Measurements from ENCODE around the gene IER2. TPM values are rescaled to one million over a fixed set of nuclear protein-coding genes. Genes with fewer than 3 reads are reported as not detected.

The IER2 gene
- 28.3 TPM for total RNA-seq
- polyA plus RNA-seq: 92.7 TPM
- long read RNA-seq, donor 1, partial matches to known transcripts: 0 of 3 reads
- long read RNA-seq, donor 1, other reads (novel, unspliced or antisense): 0 of 3 reads
- long read RNA-seq, donor 2, transcript IER2-203 (1 exons, 2,934 nt): major isoform, 105 of 105 reads
- long read RNA-seq, donor 2, partial matches to known transcripts: 0 of 105 reads
- long read RNA-seq, donor 2, other reads (novel, unspliced or antisense): 0 of 105 reads
- long read RNA-seq, donor 3, transcript IER2-203 (1 exons, 2,934 nt): major isoform, 156 of 158 reads
- long read RNA-seq, donor 3, partial matches to known transcripts: 0 of 158 reads
- long read RNA-seq, donor 3, other reads (novel, unspliced or antisense): 0 of 158 reads
- long read RNA-seq, donor 4, transcript IER2-203 (1 exons, 2,934 nt): major isoform, 85 of 85 reads
- long read RNA-seq, donor 4, partial matches to known transcripts: 0 of 85 reads
- long read RNA-seq, donor 4, other reads (novel, unspliced or antisense): 0 of 85 reads
- long read RNA-seq, donor 5, transcript IER2-203 (1 exons, 2,934 nt): major isoform, 153 of 153 reads
- long read RNA-seq, donor 5, partial matches to known transcripts: 0 of 153 reads
- long read RNA-seq, donor 5, other reads (novel, unspliced or antisense): 0 of 153 reads
- long read RNA-seq, donor 6, transcript IER2-203 (1 exons, 2,934 nt): major isoform, 70 of 70 reads
- long read RNA-seq, donor 6, partial matches to known transcripts: 0 of 70 reads
- long read RNA-seq, donor 6, other reads (novel, unspliced or antisense): 0 of 70 reads
- long read RNA-seq, donor 7, transcript IER2-203 (1 exons, 2,934 nt): major isoform, 45 of 46 reads
- long read RNA-seq, donor 7, partial matches to known transcripts: 0 of 46 reads
- long read RNA-seq, donor 7, other reads (novel, unspliced or antisense): 0 of 46 reads
- long read RNA-seq, donor 8, transcript IER2-203 (1 exons, 2,934 nt): major isoform, 51 of 51 reads
- long read RNA-seq, donor 8, partial matches to known transcripts: 0 of 51 reads
- long read RNA-seq, donor 8, other reads (novel, unspliced or antisense): 0 of 51 reads
- long read RNA-seq, donor 9, transcript IER2-203 (1 exons, 2,934 nt): major isoform, 21 of 21 reads
- long read RNA-seq, donor 9, partial matches to known transcripts: 0 of 21 reads
- long read RNA-seq, donor 9, other reads (novel, unspliced or antisense): 0 of 21 reads
- long read RNA-seq, donor 10, transcript IER2-203 (1 exons, 2,934 nt): major isoform, 70 of 70 reads
- long read RNA-seq, donor 10, partial matches to known transcripts: 0 of 70 reads
- long read RNA-seq, donor 10, other reads (novel, unspliced or antisense): 0 of 70 reads

GRCh38 chr19:13150187-13150930, at the start of gene IER2, which contains the start of gene STX10:
IER2 (plus strand) TSS chr19:13150411; CDS start chr19:13153187, 2,776 bp downstream.
STX10 (minus strand) TSS chr19:13150375; CDS start chr19:13150173, 202 bp downstream.
- Histone ChIP-seq H3K4me1 (ENCODE audit: control insufficient read depth in 2 of 2, insufficient read depth in 2 of 2, low read length in 2 of 2) (peaks cover 8 to 37% of the 10 kb centered on the region in 2 donors), H3K36me3 (ENCODE audit: control insufficient read depth in 2 of 2, insufficient read depth in 2 of 2, low read length in 1 of 2) (peaks cover 0 to 5% of the 10 kb centered on the region in 2 donors), H3K27ac (ENCODE audit: low read depth in 1 of 2, low read length in 1 of 2) (peak within 1 kb of the TSS; percentile 87 to 91), H3K4me3 (ENCODE audit: low read length in 2 of 2) (peak within 1 kb of the TSS; percentile 84 to 87), H3K27me3 (ENCODE audit: control insufficient read depth in 2 of 2, insufficient read depth in 1 of 2, low read length in 1 of 2) (no peaks in the 10 kb centered on the region), H3K9me3 (ENCODE audit: control insufficient read depth in 2 of 2, insufficient read depth in 1 of 2, low read length in 1 of 2) (peaks cover 0 to 5% of the 10 kb centered on the region in 2 donors)
- WGBS: under 1% methylated on average over 51 of the region's 51 CpGs
- DNase-seq (ENCODE audit: low read depth in 6 of 9, low spot score in 9 of 9): peak in 8 of 9 donors; percentile 68 to 94 (median 86)

- Histone ChIP-seq H3K27ac (ENCODE audit: low read depth in 1 of 2, low read length in 1 of 2) (peak overlapping the region in 1 of 2 donors; percentile 26), H3K36me3 (ENCODE audit: control insufficient read depth in 2 of 2, insufficient read depth in 2 of 2, low read length in 1 of 2) (no peaks in the 10 kb centered on the region), H3K27me3 (ENCODE audit: control insufficient read depth in 2 of 2, insufficient read depth in 1 of 2, low read length in 1 of 2) (peaks cover 24 to 71% of the 10 kb centered on the region in 2 donors), H3K9me3 (ENCODE audit: control insufficient read depth in 2 of 2, insufficient read depth in 1 of 2, low read length in 1 of 2) (peaks cover 0 to 8% of the 10 kb centered on the region in 2 donors), H3K4me1 (ENCODE audit: control insufficient read depth in 2 of 2, insufficient read depth in 2 of 2, low read length in 2 of 2) (peaks cover 33 to 78% of the 10 kb centered on the region in 2 donors), H3K4me3 (ENCODE audit: low read length in 2 of 2) (peak overlapping the region in 1 of 2 donors; percentile 30)
- 28% methylated on average over 18 of the region's 18 CpGs for WGBS
- peak in 1 of 9 donors; percentile 39 for DNase-seq (ENCODE audit: low read depth in 6 of 9, low spot score in 9 of 9)
Measured at GRCh38 chr19:13100841-13101589, 49.2 kb upstream of the IER2 start.

- H3K4me3 ChIP-seq (ENCODE audit: low read length in 2 of 2): peak overlapping the region; percentile 30 to 42
- WGBS: 27% methylated on average over 7 of the region's 7 CpGs
- peaks cover 18 to 63% of the 10 kb centered on the region in 2 donors for H3K27me3 ChIP-seq (ENCODE audit: control insufficient read depth in 2 of 2, insufficient read depth in 1 of 2, low read length in 1 of 2)
- peaks cover 0 to 4% of the 10 kb centered on the region in 2 donors for H3K9me3 ChIP-seq (ENCODE audit: control insufficient read depth in 2 of 2, insufficient read depth in 1 of 2, low read length in 1 of 2)
- peak overlapping the region; percentile 20 to 47 for H3K27ac ChIP-seq (ENCODE audit: low read depth in 1 of 2, low read length in 1 of 2)
- no peak for DNase-seq (ENCODE audit: low read depth in 6 of 9, low spot score in 9 of 9)
- peaks cover 33 to 73% of the 10 kb centered on the region in 2 donors for H3K4me1 ChIP-seq (ENCODE audit: control insufficient read depth in 2 of 2, insufficient read depth in 2 of 2, low read length in 2 of 2)
- H3K36me3 ChIP-seq (ENCODE audit: control insufficient read depth in 2 of 2, insufficient read depth in 2 of 2, low read length in 1 of 2): no peaks in the 10 kb centered on the region
Measured at GRCh38 chr19:13101590-13102415, 48.4 kb upstream of the IER2 start.

GRCh38 chr19:13102416-13102665, 47.9 kb upstream of the IER2 start:
- Histone ChIP-seq H3K36me3 (ENCODE audit: control insufficient read depth in 2 of 2, insufficient read depth in 2 of 2, low read length in 1 of 2) (no peaks in the 10 kb centered on the region), H3K27ac (ENCODE audit: low read depth in 1 of 2, low read length in 1 of 2) (peak overlapping the region; percentile 47 to 69), H3K4me3 (ENCODE audit: low read length in 2 of 2) (peak overlapping the region; percentile 30 to 42), H3K4me1 (ENCODE audit: control insufficient read depth in 2 of 2, insufficient read depth in 2 of 2, low read length in 2 of 2) (peaks cover 33 to 72% of the 10 kb centered on the region in 2 donors), H3K27me3 (ENCODE audit: control insufficient read depth in 2 of 2, insufficient read depth in 1 of 2, low read length in 1 of 2) (peaks cover 15 to 58% of the 10 kb centered on the region in 2 donors), H3K9me3 (ENCODE audit: control insufficient read depth in 2 of 2, insufficient read depth in 1 of 2, low read length in 1 of 2) (peaks cover 0 to 4% of the 10 kb centered on the region in 2 donors)
- no peak for DNase-seq (ENCODE audit: low read depth in 6 of 9, low spot score in 9 of 9)
- 6% methylated on average over 7 of the region's 7 CpGs for WGBS

GRCh38 chr19:13102666-13103580, 47.3 kb upstream of the IER2 start, which contains the start of gene LYL1:
LYL1 (minus strand) TSS chr19:13102858; CDS start chr19:13101171, 1,687 bp downstream.
- Histone ChIP-seq H3K9me3 (ENCODE audit: control insufficient read depth in 2 of 2, insufficient read depth in 1 of 2, low read length in 1 of 2) (peaks cover 0 to 4% of the 10 kb centered on the region in 2 donors), H3K4me3 (ENCODE audit: low read length in 2 of 2) (peak within 1 kb of the TSS; percentile 30 to 42), H3K4me1 (ENCODE audit: control insufficient read depth in 2 of 2, insufficient read depth in 2 of 2, low read length in 2 of 2) (peaks cover 33 to 68% of the 10 kb centered on the region in 2 donors), H3K27ac (ENCODE audit: low read depth in 1 of 2, low read length in 1 of 2) (peak within 1 kb of the TSS; percentile 47 to 69), H3K27me3 (ENCODE audit: control insufficient read depth in 2 of 2, insufficient read depth in 1 of 2, low read length in 1 of 2) (peaks cover 10 to 52% of the 10 kb centered on the region in 2 donors), H3K36me3 (ENCODE audit: control insufficient read depth in 2 of 2, insufficient read depth in 2 of 2, low read length in 1 of 2) (peaks cover 0 to 3% of the 10 kb centered on the region in 2 donors)
- peak in 1 of 9 donors; percentile 50 for DNase-seq (ENCODE audit: low read depth in 6 of 9, low spot score in 9 of 9)
- WGBS: 1% methylated on average over 47 of the region's 47 CpGs

GRCh38 chr19:13103581-13104359, 46.4 kb upstream of the IER2 start:
- WGBS: 25% methylated on average over 13 of the region's 13 CpGs
- Histone ChIP-seq H3K27ac (ENCODE audit: low read depth in 1 of 2, low read length in 1 of 2) (peak overlapping the region; percentile 36 to 60), H3K36me3 (ENCODE audit: control insufficient read depth in 2 of 2, insufficient read depth in 2 of 2, low read length in 1 of 2) (peaks cover 3% of the 10 kb centered on the region in 2 donors), H3K27me3 (ENCODE audit: control insufficient read depth in 2 of 2, insufficient read depth in 1 of 2, low read length in 1 of 2) (peaks cover 5 to 43% of the 10 kb centered on the region in 2 donors), H3K4me1 (ENCODE audit: control insufficient read depth in 2 of 2, insufficient read depth in 2 of 2, low read length in 2 of 2) (peaks cover 28 to 61% of the 10 kb centered on the region in 2 donors), H3K9me3 (ENCODE audit: control insufficient read depth in 2 of 2, insufficient read depth in 1 of 2, low read length in 1 of 2) (peaks cover 0 to 4% of the 10 kb centered on the region in 2 donors), H3K4me3 (ENCODE audit: low read length in 2 of 2) (peak overlapping the region; percentile 50 to 53)
- no peak for DNase-seq (ENCODE audit: low read depth in 6 of 9, low spot score in 9 of 9)
